GM23248 (cell line): Measurements from ENCODE around the gene WIPF2. TPM values are rescaled to one million over a fixed set of nuclear protein-coding genes. Genes with fewer than 3 reads are reported as not detected.
A peak's percentile ranks its signal among the peaks of the same experiment; 100 is the strongest.

Experiments
- DNase-seq: peaks from one replicate; pipeline ENCODE4 v3.0.0-alpha.2; 2015
- H2AFZ ChIP-seq: fragments of 200-600 bp; sonication (generic); 2 replicates; pipeline ENCODE4 v1.6.1; 2016; ENCODE audit warnings: antibody characterized with exemption
- H3F3A ChIP-seq: fragments of 200-600 bp; sonication (generic); 2 replicates; pipeline ENCODE4 v1.6.1; 2016; ENCODE audit warnings: mild to moderate bottlenecking, antibody characterized with exemption, mixed run types; ENCODE audit not compliant: insufficient read depth
- H3K27ac ChIP-seq: fragments of 200-600 bp; sonication (generic); 2 replicates; pipeline ENCODE4 v1.5.1; 2016; ENCODE audit warnings: mild to moderate bottlenecking
- H3K27me3 ChIP-seq: fragments of 200-600 bp; sonication (generic); replicated peaks from 2 replicates; pipeline ENCODE4 v1.6.1; 2016; ENCODE audit warnings: mild to moderate bottlenecking; ENCODE audit not compliant: insufficient read depth
- H3K36me3 ChIP-seq: fragments of 200-600 bp; sonication (generic); 2 replicates; pipeline ENCODE4 v1.6.1; 2016; ENCODE audit warnings: low read depth, mild to moderate bottlenecking
- H3K4me1 ChIP-seq: fragments of 200-600 bp; sonication (generic); 2 replicates; pipeline ENCODE4 v1.6.1; 2016; ENCODE audit warnings: mild to moderate bottlenecking; ENCODE audit not compliant: insufficient read depth
- H3K4me2 ChIP-seq: fragments of 200-600 bp; sonication (generic); one replicate; pipeline ENCODE4 v1.6.1; 2016; ENCODE audit warnings: mild to moderate bottlenecking; ENCODE audit not compliant: unreplicated experiment
- H3K4me3 ChIP-seq: fragments of 200-600 bp; sonication (generic); 2 replicates; pipeline ENCODE4 v1.5.1; 2016; ENCODE audit warnings: mild to moderate bottlenecking
- H3K79me2 ChIP-seq: fragments of 200-600 bp; sonication (generic); 2 replicates; pipeline ENCODE4 v1.6.1; 2016; ENCODE audit warnings: mild to moderate bottlenecking; ENCODE audit not compliant: insufficient read depth
- H3K9ac ChIP-seq: fragments of 200-600 bp; sonication (generic); 2 replicates; pipeline ENCODE4 v1.6.1; 2016; ENCODE audit warnings: mild to moderate bottlenecking
- H3K9me2 ChIP-seq: fragments of 200-600 bp; sonication (generic); 2 replicates; pipeline ENCODE4 v1.6.1; 2016; ENCODE audit warnings: mixed run types, mild to moderate bottlenecking, moderate library complexity; ENCODE audit not compliant: insufficient read depth
- H3K9me3 ChIP-seq: fragments of 200-600 bp; sonication (generic); one replicate; pipeline ENCODE4 v1.6.1; 2017; ENCODE audit warnings: low read depth
- H4K20me1 ChIP-seq: fragments of 200-600 bp; sonication (generic); 2 replicates; pipeline ENCODE4 v1.6.0; 2016; ENCODE audit not compliant: insufficient read depth
- EZH2 ChIP-seq: fragments of 200-600 bp; sonication (generic); IDR thresholded peaks from 2 replicates; pipeline ENCODE4 v1.6.1; 2018; ENCODE audit warnings: antibody characterized with exemption, mild to moderate bottlenecking; ENCODE audit not compliant: insufficient read depth, poor library complexity, severe bottlenecking
- EZH2phosphoT487 ChIP-seq: fragments of 200-600 bp; sonication (generic); IDR thresholded peaks from 2 replicates; pipeline ENCODE4 v1.6.1; 2018; ENCODE audit warnings: antibody characterized with exemption, moderate library complexity, mild to moderate bottlenecking, low read depth; ENCODE audit not compliant: insufficient read depth
- WGBS, 2 experiments: methylation state at CpG; one replicate each; pipeline ENCODE4 v1.1.6; 2015 to 2017; ENCODE audit warnings: low lambda C conversion rate in 2 of 2, low coverage in 1 of 2; ENCODE audit errors: missing lambda C conversion rate in 2 of 2; 5-methylcytosine and 5-hydroxymethylcytosine counted together
- in situ Hi-C: fragments of 300-500 bp; cut with MboI; formaldehyde crosslinking; loops from 2 replicates; pipeline ENCODE4 v1.15.0; 2020
- polyA plus RNA-seq: library from polyadenylated mRNA; unstranded; fragments of >200 nt; fragmentation: Nextera tagmentation; extraction: Ambion mirVana; gene quantifications from 2 replicates; pipeline ENCODE4 v1.2.1, GENCODE V29; 2016
- total RNA-seq: library from RNA; depleted of rRNA; stranded (reverse); fragments of >200 nt; shearing (Covaris generic); gene quantifications from 2 replicates; pipeline ENCODE4 v1.2.3, GENCODE V29; 2014

The WIPF2 gene
- total and polyA plus RNA-seq, 2 experiments from 2014 or later = 5.9 to 20.5 TPM

DNA sequence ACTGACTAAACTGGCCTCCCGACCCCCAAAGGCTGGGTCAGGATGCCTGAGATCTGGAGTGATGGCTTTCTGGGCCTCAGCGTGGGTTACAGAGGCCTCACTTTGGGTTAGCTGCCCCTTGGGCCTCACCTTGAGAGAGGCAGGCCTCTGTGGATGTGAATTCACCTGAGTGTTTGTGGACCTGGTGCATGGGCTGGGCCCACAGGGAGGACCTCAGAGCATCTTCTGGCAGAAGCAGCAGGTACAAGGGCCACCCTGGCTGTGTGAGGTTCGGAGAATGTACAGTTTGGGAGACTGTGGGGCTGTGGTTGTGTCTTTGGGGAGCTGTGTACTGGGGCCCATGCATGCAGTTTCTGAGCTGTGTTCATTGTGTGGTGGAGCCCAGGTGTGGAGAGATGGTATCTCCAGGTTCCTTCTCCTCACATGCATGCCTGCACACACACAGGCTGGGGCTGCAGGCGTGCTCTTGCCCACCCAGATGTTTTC, 108.2 kb downstream of the WIPF2 start:
- DNase-seq = no peak
- no peaks in the 10 kb centered on the region for H3K9me2 ChIP-seq
- H3K9me3 ChIP-seq = no peaks in the 10 kb centered on the region
- H3K4me3 ChIP-seq = no peak overlapping the region
- in situ Hi-C loops = no loop called here
- H2AFZ ChIP-seq = no peak overlapping the region
- peaks cover 14% of the 10 kb centered on the region for H3F3A ChIP-seq
- no peaks in the 10 kb centered on the region for H3K27me3 ChIP-seq
- 0 out of 2 replicates have a peak overlapping the region, but pooled peaks have one; percentile 37 for H3K9ac ChIP-seq
- H3K4me2 ChIP-seq = peak overlapping the region; percentile 64
- peaks cover 78% of the 10 kb centered on the region for H3K4me1 ChIP-seq
- 0 out of 2 replicates have a peak, but pooled peaks cover 4% of the 10 kb centered on the region for H3K36me3 ChIP-seq
- no peak overlapping the region for H3K27ac ChIP-seq
- peaks cover 100% of the 10 kb centered on the region for H3K79me2 ChIP-seq
- H4K20me1 ChIP-seq = no peaks in the 10 kb centered on the region; the same call in 1 of the 2 replicates
- no peak for TF ChIP-seq EZH2phosphoT487
- no peak for TF ChIP-seq EZH2
- 73 to 74% methylated on average over 4 of the region's 4 CpGs for WGBS, 2 experiments

DNA sequence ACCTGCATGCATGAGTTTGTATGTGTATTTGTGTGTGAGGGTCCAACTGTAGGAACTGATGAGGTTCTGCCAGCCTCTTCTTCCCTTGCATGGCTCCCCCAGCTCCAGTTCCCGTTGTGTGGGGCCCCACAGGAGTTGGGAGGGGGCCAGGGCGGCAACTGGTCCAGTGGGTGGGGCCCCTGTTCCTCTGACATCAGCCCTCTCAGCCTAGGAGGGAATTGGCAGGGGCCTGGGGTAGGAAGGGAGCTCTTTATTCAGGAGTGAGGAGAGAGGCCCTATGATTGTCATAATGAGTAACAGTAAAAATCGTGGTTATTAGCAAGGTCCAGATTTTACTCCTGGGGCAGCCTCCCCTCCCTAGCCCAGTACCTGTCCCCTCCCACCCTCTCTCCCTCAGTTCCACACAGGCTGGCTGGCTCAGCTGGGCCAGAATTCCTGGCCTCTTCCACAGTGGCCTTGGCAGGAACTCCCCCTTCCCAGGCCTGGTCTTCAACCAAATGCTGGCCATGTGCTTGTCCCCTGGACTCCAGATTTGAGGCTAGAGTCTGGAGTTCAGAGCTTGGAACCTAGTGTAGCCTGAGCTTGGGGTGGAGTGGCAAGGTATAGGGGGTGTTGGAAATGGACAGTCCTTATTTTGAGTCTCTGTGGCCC, 108.8 kb downstream of the WIPF2 start:
- H3K27me3 ChIP-seq = no peaks in the 10 kb centered on the region
- H3F3A ChIP-seq = peaks cover 14% of the 10 kb centered on the region
- peak overlapping the region; percentile 59 for H3K27ac ChIP-seq
- no peaks in the 10 kb centered on the region; the same call in 1 of the 2 replicates for H4K20me1 ChIP-seq
- peaks cover 100% of the 10 kb centered on the region for H3K79me2 ChIP-seq
- no peak overlapping the region for H2AFZ ChIP-seq
- H3K4me1 ChIP-seq = peaks cover 78% of the 10 kb centered on the region
- H3K36me3 ChIP-seq = 0 out of 2 replicates have a peak, but pooled peaks cover 4% of the 10 kb centered on the region
- no peaks in the 10 kb centered on the region for H3K9me2 ChIP-seq
- H3K4me2 ChIP-seq = peak overlapping the region; percentile 64
- in situ Hi-C loops = no loop called here
- no peak overlapping the region for H3K4me3 ChIP-seq
- TF ChIP-seq EZH2 (no peak), EZH2phosphoT487 (no peak)
- DNase-seq = peak; percentile 66
- WGBS, 2 experiments = 3 to 8% methylated on average over 2 to 3 of the region's 3 CpGs
- H3K9ac ChIP-seq = peak overlapping the region; percentile 37
- no peaks in the 10 kb centered on the region for H3K9me3 ChIP-seq

- in situ Hi-C loops = no loop called here
- Histone ChIP-seq H4K20me1 (no peaks in the 10 kb centered on the region; the same call in 1 of the 2 replicates), H3K4me1 (peaks cover 76% of the 10 kb centered on the region), H3K4me3 (no peak overlapping the region), H3K9ac (peak overlapping the region; percentile 37), H3K27me3 (no peaks in the 10 kb centered on the region), H3K27ac (peak overlapping the region; percentile 59), H3K9me2 (no peaks in the 10 kb centered on the region), H2AFZ (no peak overlapping the region), H3F3A (peaks cover 14% of the 10 kb centered on the region), H3K4me2 (peak overlapping the region; percentile 64), H3K9me3 (no peaks in the 10 kb centered on the region), H3K36me3 (0 out of 2 replicates have a peak, but pooled peaks cover 4% of the 10 kb centered on the region), H3K79me2 (peaks cover 100% of the 10 kb centered on the region)
- 86% methylated on average over 2 of the region's 2 CpGs for WGBS, 2 experiments
- no peak for DNase-seq
- no peak for TF ChIP-seq EZH2
- TF ChIP-seq EZH2phosphoT487 = no peak
These were observed 109.3 kb downstream of the WIPF2 start for GRCh38 chr17:40328386-40328766.

DNA sequence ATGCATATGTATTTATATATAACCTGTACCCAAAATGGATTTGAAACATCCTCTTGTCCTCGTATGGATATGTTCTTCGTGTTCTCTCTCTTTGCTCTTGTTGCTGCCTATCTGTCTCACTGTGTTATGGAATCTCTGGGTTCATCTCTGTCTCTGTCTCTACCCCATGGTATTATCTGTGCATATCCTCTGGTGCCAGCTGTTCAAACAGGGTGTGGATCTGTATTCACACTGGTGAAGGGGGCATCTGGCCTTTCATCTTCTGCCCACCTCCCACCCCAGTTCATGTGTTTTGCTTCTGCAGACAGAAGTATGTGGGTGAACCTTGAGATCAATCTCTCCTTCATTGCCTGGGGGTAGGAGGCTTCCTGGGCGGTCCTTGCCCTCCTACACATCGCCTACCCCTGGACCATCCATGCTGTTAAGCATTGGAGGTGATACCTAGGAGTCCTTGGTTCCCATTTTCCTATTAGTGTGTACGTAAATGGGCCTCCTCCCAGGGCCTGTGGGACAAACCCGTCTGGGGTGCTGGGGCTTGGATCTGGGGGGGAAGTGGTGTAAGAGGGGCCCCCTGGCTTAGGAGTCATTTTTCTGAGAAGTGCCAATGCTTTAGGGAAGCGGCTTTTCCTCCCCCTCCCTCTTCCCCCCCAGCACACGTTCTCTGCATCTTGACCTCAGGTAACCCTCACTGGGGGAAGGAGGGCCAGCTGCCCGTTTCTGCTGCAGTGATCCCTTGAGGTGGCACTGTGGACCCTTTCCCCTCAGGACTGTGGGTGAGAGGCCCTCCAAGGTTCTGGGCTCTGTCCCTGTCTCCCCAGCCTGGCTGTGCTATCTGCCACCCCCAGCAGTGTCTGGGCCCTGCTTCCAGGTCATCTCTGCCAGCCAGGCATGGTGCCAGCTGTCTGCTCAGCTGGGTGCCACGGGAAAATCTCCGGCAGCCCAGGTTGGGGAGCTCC, 111.0 kb downstream of the WIPF2 start:
- H3K27ac ChIP-seq = no peak overlapping the region
- H3K4me3 ChIP-seq = no peak overlapping the region
- 0 out of 2 replicates have a peak, but pooled peaks cover 4% of the 10 kb centered on the region for H3K36me3 ChIP-seq
- no peak overlapping the region for H3K4me2 ChIP-seq
- H4K20me1 ChIP-seq = no peaks in the 10 kb centered on the region; the same call in 1 of the 2 replicates
- DNase-seq = peak; percentile 45
- H3F3A ChIP-seq = peaks cover 14% of the 10 kb centered on the region; the same call in 1 of the 2 replicates
- H3K27me3 ChIP-seq = no peaks in the 10 kb centered on the region
- H3K9ac ChIP-seq = 0 out of 2 replicates have a peak overlapping the region, but pooled peaks have one; percentile 19
- TF ChIP-seq EZH2 (no peak), EZH2phosphoT487 (no peak)
- in situ Hi-C loops = no loop called here
- 49 to 56% methylated on average over 9 to 11 of the region's 11 CpGs for WGBS, 2 experiments
- peaks cover 100% of the 10 kb centered on the region for H3K79me2 ChIP-seq
- no peaks in the 10 kb centered on the region for H3K9me2 ChIP-seq
- no peaks in the 10 kb centered on the region for H3K9me3 ChIP-seq
- no peak overlapping the region for H2AFZ ChIP-seq
- peaks cover 78% of the 10 kb centered on the region for H3K4me1 ChIP-seq
